ENCODE data around the gene DPF3. TPM values are rescaled to one million over a fixed set of nuclear protein-coding genes. Genes with fewer than 3 reads are reported as not detected.

The DPF3 gene
- total RNA-seq, 1 experiment from 2014 or later, result not detected

GRCh38 chr14:72582582-72582981, 311.3 kb downstream of the DPF3 start (continued):
- TF ChIP-seq SIN3A (IDR thresholded peaks at IDR 0.05; ENCODE audit: borderline replicate concordance, insufficient read depth, low read depth, low read length), result no peak

- Histone ChIP-seq H3K27me3 (ENCODE audit: control insufficient read depth, insufficient read depth, low read length) (no peaks in the 10 kb centered on the region; the same call in 1 of the 2 replicates), H3K4me3 (ENCODE audit: low read depth in 2 of 2, low read length in 2 of 2) (no peak overlapping the region), H3K9me3 (ENCODE audit: control insufficient read depth, insufficient read depth, low read depth, low read length) (no peaks in the 10 kb centered on the region), H3K36me3 (ENCODE audit: control insufficient read depth, insufficient read depth, low read length) (no peaks in the 10 kb centered on the region), H3K27ac (ENCODE audit: low read length) (no peak overlapping the region), H3K4me1 (ENCODE audit: control insufficient read depth, insufficient read depth, low read length) (no peaks in the 10 kb centered on the region)
- ATAC-seq (no peak), DNase-seq (ENCODE audit: low read depth, low spot score) (no peak)
- BruUV-seq (replicated peaks), result no TSS peak
- CTCF ChIA-PET, result no interaction called here
- POLR2A ChIA-PET, result interaction anchor here (0.6 kb wide), 1 partner anchor 1156 kb away, joined by 3 read pairs; no protein-coding TSS in a partner anchor
- intact Hi-C loops (cut with micrococcal nuclease; ENCODE audit: unreplicated experiment), result no loop called here
- TF ChIP-seq CTCF (IDR thresholded peaks at IDR 0.05), result no peak
- no peak for TF ChIP-seq REST (IDR thresholded peaks at IDR 0.05; ENCODE audit: insufficient read depth in 1 of 2, low read depth in 2 of 2, low read length in 1 of 2)
- no peak for TF ChIP-seq SIN3A (IDR thresholded peaks at IDR 0.05; ENCODE audit: borderline replicate concordance, insufficient read depth, low read depth, low read length)
- TF ChIP-seq POLR2AphosphoS5 (IDR thresholded peaks at IDR 0.05; ENCODE audit: low read depth, low read length), result no peak
- TF ChIP-seq TCF7L2 (IDR thresholded peaks at IDR 0.05; ENCODE audit: low read depth, low read length), result no peak
- in situ Hi-C loops (cut with HindIII; ENCODE audit: low pct_unique_long_range_greater_than_20kb, low sequenced_read_pairs), result no loop called here
Observed at GRCh38 chr14:72578514-72578913, 315.4 kb downstream of the DPF3 start.

GRCh38 chr14:72577521-72577920, 316.4 kb downstream of the DPF3 start:
- Histone ChIP-seq H3K36me3 (ENCODE audit: control insufficient read depth, insufficient read depth, low read length) (no peaks in the 10 kb centered on the region), H3K9me3 (ENCODE audit: control insufficient read depth, insufficient read depth, low read depth, low read length) (no peaks in the 10 kb centered on the region)

More at GRCh38 chr14:72577521-72577920, 316.4 kb downstream of the DPF3 start:
- no peaks in the 10 kb centered on the region; the same call in 1 of the 2 replicates for H3K27me3 ChIP-seq (ENCODE audit: control insufficient read depth, insufficient read depth, low read length)
- DNase-seq (ENCODE audit: low read depth, low spot score) (no peak), ATAC-seq (no peak)
- in situ Hi-C loops (cut with HindIII; ENCODE audit: low pct_unique_long_range_greater_than_20kb, low sequenced_read_pairs) (no loop called here), intact Hi-C loops (cut with micrococcal nuclease; ENCODE audit: unreplicated experiment) (no loop called here)
- TF ChIP-seq REST (IDR thresholded peaks at IDR 0.05; ENCODE audit: insufficient read depth in 1 of 2, low read depth in 2 of 2, low read length in 1 of 2) (no peak), TCF7L2 (IDR thresholded peaks at IDR 0.05; ENCODE audit: low read depth, low read length) (no peak), CTCF (IDR thresholded peaks at IDR 0.05) (no peak), SIN3A (IDR thresholded peaks at IDR 0.05; ENCODE audit: borderline replicate concordance, insufficient read depth, low read depth, low read length) (no peak), POLR2AphosphoS5 (IDR thresholded peaks at IDR 0.05; ENCODE audit: low read depth, low read length) (no peak)
- H3K4me1 ChIP-seq (ENCODE audit: control insufficient read depth, insufficient read depth, low read length), result no peaks in the 10 kb centered on the region
- POLR2A ChIA-PET, result no interaction called here
- no peak overlapping the region for H3K4me3 ChIP-seq (ENCODE audit: low read depth in 2 of 2, low read length in 2 of 2)
- H3K27ac ChIP-seq (ENCODE audit: low read length), result no peak overlapping the region
- CTCF ChIA-PET, result no interaction called here
- no TSS peak for BruUV-seq (replicated peaks)
